Tibial nerve (tissue), 4 donors: ENCODE data around the gene SCN3A. TPM values are rescaled to one million over a fixed set of nuclear protein-coding genes. Genes with fewer than 3 reads are reported as not detected.
A peak's percentile ranks its signal among the peaks of the same experiment; 100 is the strongest.

Experiments used
- DNase-seq, 2 donors: peaks; one replicate each; pipeline ENCODE4 v3.0.0-alpha.2; 2019; ENCODE audit warnings: low spot score in 2 of 2
- H3K27ac ChIP-seq, 4 donors: fragments of 200-600 bp; sonication (generic) in 3 of 4; one replicate each; pipeline ENCODE4 v1.5.1; 2017 to 2019; ENCODE audit warnings: mild to moderate bottlenecking in 1 of 4
- H3K27me3 ChIP-seq, 2 donors: fragments of 200-600 bp; sonication (generic) in 1 of 2; one replicate each; pipeline versions ENCODE4 v1.5.1 to v1.6.0; 2017 to 2019
- H3K36me3 ChIP-seq, 3 donors: fragments of 200-600 bp; sonication (generic); one replicate each; pipeline ENCODE4 v1.5.1; 2018 to 2019
- H3K4me1 ChIP-seq, 4 donors: fragments of 200-600 bp; sonication (generic) in 3 of 4; one replicate each; pipeline ENCODE4 v1.5.1; 2017 to 2019
- H3K4me3 ChIP-seq, 4 donors: fragments of 200-600 bp; sonication (generic) in 3 of 4; one replicate each; pipeline ENCODE4 v1.5.1; 2017 to 2019; ENCODE audit warnings: mild to moderate bottlenecking in 1 of 4, moderate library complexity in 1 of 4
- H3K9me3 ChIP-seq, 4 donors: fragments of 200-600 bp; sonication (generic) in 3 of 4; one replicate each; pipeline ENCODE4 v1.5.1; 2017 to 2019
- CTCF ChIP-seq, 5 experiments: fragments of 200-600 bp in 3 of 5; fragments of 450-650 bp in 2 of 5; sonication (generic) in 3 of 5; IDR thresholded peaks; one replicate each; pipeline ENCODE4 v1.5.1; 2016 to 2019; ENCODE audit warnings: antibody characterized with exemption in 5 of 5, mild to moderate bottlenecking in 3 of 5, moderate library complexity in 2 of 5
- EP300 ChIP-seq, 2 donors: sonication (generic); formaldehyde crosslinking; IDR thresholded peaks; one replicate each; pipeline ENCODE4 v1.6.1; 2017; ENCODE audit warnings: antibody characterized with exemption in 2 of 2, mild to moderate bottlenecking in 1 of 2
- POLR2A ChIP-seq, 2 donors: fragments of 450-650 bp; IDR thresholded peaks; one replicate each; pipeline ENCODE4 v1.6.1; 2017; ENCODE audit warnings: antibody characterized with exemption in 2 of 2, mild to moderate bottlenecking in 2 of 2, moderate library complexity in 2 of 2
- WGBS, 2 donors: methylation state at CpG; one replicate each; pipeline ENCODE4 v1.1.5; 2018; 5-methylcytosine and 5-hydroxymethylcytosine counted together
- total RNA-seq, 4 donors: library from RNA; depleted of rRNA; stranded (reverse); fragments of >200 nt; gene quantifications; one replicate each; pipeline ENCODE4 v1.1.0, GENCODE V29; 2016

The SCN3A gene
- total RNA-seq, 4 donors from 2014 or later: 1.8 to 4.2 (median 2.7) TPM

- 51 to 62% methylated on average over 6 of the region's 6 CpGs for WGBS, 2 donors
- Histone ChIP-seq H3K9me3 (no peaks in the 10 kb centered on the region), H3K4me3 (no peak overlapping the region), H3K27ac (peak overlapping the region in 1 of 4 donors; percentile 34), H3K27me3 (no peaks in the 10 kb centered on the region), H3K4me1 (no peaks in the 10 kb centered on the region), H3K36me3 (no peaks in the 10 kb centered on the region)
- no peak for TF ChIP-seq EP300 (IDR thresholded peaks at IDR 0.05)
- TF ChIP-seq CTCF (IDR thresholded peaks at IDR 0.05): no peak
- no peak for TF ChIP-seq POLR2A (IDR thresholded peaks at IDR 0.05)
- no peak for DNase-seq
Measured at GRCh38 chr2:165115258-165115657, 88.6 kb downstream of the SCN3A start.

- Histone ChIP-seq H3K36me3 (no peaks in the 10 kb centered on the region), H3K27me3 (no peaks in the 10 kb centered on the region), H3K27ac (no peak overlapping the region), H3K9me3 (no peaks in the 10 kb centered on the region), H3K4me1 (no peaks in the 10 kb centered on the region), H3K4me3 (no peak overlapping the region)
- no peak for TF ChIP-seq EP300 (IDR thresholded peaks at IDR 0.05)
- TF ChIP-seq CTCF (IDR thresholded peaks at IDR 0.05): no peak
- TF ChIP-seq POLR2A (IDR thresholded peaks at IDR 0.05): no peak
- DNase-seq: no peak
- WGBS, 2 donors: 79 to 84% methylated on average over 4 of the region's 4 CpGs
Measured at GRCh38 chr2:165114346-165114939, 89.4 kb downstream of the SCN3A start.

GRCh38 chr2:165113414-165113813, 90.4 kb downstream of the SCN3A start:
- Histone ChIP-seq H3K27ac (no peak overlapping the region), H3K4me3 (no peak overlapping the region), H3K4me1 (no peaks in the 10 kb centered on the region), H3K27me3 (no peaks in the 10 kb centered on the region), H3K9me3 (no peaks in the 10 kb centered on the region), H3K36me3 (no peaks in the 10 kb centered on the region)
- TF ChIP-seq EP300 (IDR thresholded peaks at IDR 0.05) (no peak), CTCF (IDR thresholded peaks at IDR 0.05) (no peak), POLR2A (IDR thresholded peaks at IDR 0.05) (no peak)
- 36 to 47% methylated on average over 2 of the region's 2 CpGs for WGBS, 2 donors
- DNase-seq: no peak

- no peaks in the 10 kb centered on the region for H3K4me1 ChIP-seq
- H3K4me3 ChIP-seq: no peak overlapping the region
- no peaks in the 10 kb centered on the region for H3K27me3 ChIP-seq
- TF ChIP-seq CTCF (IDR thresholded peaks at IDR 0.05) (no peak), EP300 (IDR thresholded peaks at IDR 0.05) (no peak), POLR2A (IDR thresholded peaks at IDR 0.05) (no peak)
- H3K9me3 ChIP-seq: no peaks in the 10 kb centered on the region
- no peak for DNase-seq
- H3K36me3 ChIP-seq: no peaks in the 10 kb centered on the region
- H3K27ac ChIP-seq: no peak overlapping the region
- WGBS, 2 donors: 76 to 83% methylated on average over 2 of the region's 2 CpGs
Measured at GRCh38 chr2:165112789-165113188, 91.1 kb downstream of the SCN3A start.

GRCh38 chr2:165112133-165112573, 91.7 kb downstream of the SCN3A start:
- Histone ChIP-seq H3K4me1 (no peaks in the 10 kb centered on the region), H3K27me3 (no peaks in the 10 kb centered on the region), H3K27ac (no peak overlapping the region), H3K9me3 (no peaks in the 10 kb centered on the region), H3K36me3 (no peaks in the 10 kb centered on the region), H3K4me3 (no peak overlapping the region)
- DNase-seq: no peak
- 34 to 43% methylated on average over 4 of the region's 4 CpGs for WGBS, 2 donors
- TF ChIP-seq CTCF (IDR thresholded peaks at IDR 0.05) (no peak), POLR2A (IDR thresholded peaks at IDR 0.05) (no peak), EP300 (IDR thresholded peaks at IDR 0.05) (no peak)
